Tibial nerve (tissue), 4 donors: ENCODE results near the gene AKAP17A. TPM values are rescaled to one million over a fixed set of nuclear protein-coding genes. Genes with fewer than 3 reads are reported as not detected.
A peak's percentile ranks its signal among the peaks of the same experiment; 100 is the strongest.

Experiments
- DNase-seq, 2 donors: peaks; one replicate each; pipeline ENCODE4 v3.0.0-alpha.2; 2019; ENCODE audit warnings: low spot score in 2 of 2
- H3K27ac ChIP-seq, 4 donors: fragments of 200-600 bp; sonication (generic) in 3 of 4; one replicate each; pipeline ENCODE4 v1.5.1; 2017 to 2019; ENCODE audit warnings: mild to moderate bottlenecking in 1 of 4
- H3K27me3 ChIP-seq, 2 donors: fragments of 200-600 bp; sonication (generic) in 1 of 2; one replicate each; pipeline versions ENCODE4 v1.5.1 to v1.6.0; 2017 to 2019
- H3K36me3 ChIP-seq, 3 donors: fragments of 200-600 bp; sonication (generic); one replicate each; pipeline ENCODE4 v1.5.1; 2018 to 2019
- H3K4me1 ChIP-seq, 4 donors: fragments of 200-600 bp; sonication (generic) in 3 of 4; one replicate each; pipeline ENCODE4 v1.5.1; 2017 to 2019
- H3K4me3 ChIP-seq, 4 donors: fragments of 200-600 bp; sonication (generic) in 3 of 4; one replicate each; pipeline ENCODE4 v1.5.1; 2017 to 2019; ENCODE audit warnings: mild to moderate bottlenecking in 1 of 4, moderate library complexity in 1 of 4
- H3K9me3 ChIP-seq, 4 donors: fragments of 200-600 bp; sonication (generic) in 3 of 4; one replicate each; pipeline ENCODE4 v1.5.1; 2017 to 2019
- EP300 ChIP-seq, 2 donors: sonication (generic); formaldehyde crosslinking; IDR thresholded peaks; one replicate each; pipeline ENCODE4 v1.6.1; 2017; ENCODE audit warnings: antibody characterized with exemption in 2 of 2, mild to moderate bottlenecking in 1 of 2
- POLR2A ChIP-seq, 2 donors: fragments of 450-650 bp; IDR thresholded peaks; one replicate each; pipeline ENCODE4 v1.6.1; 2017; ENCODE audit warnings: antibody characterized with exemption in 2 of 2, mild to moderate bottlenecking in 2 of 2, moderate library complexity in 2 of 2
- WGBS, 2 donors: methylation state at CpG; one replicate each; pipeline ENCODE4 v1.1.5; 2018; 5-methylcytosine and 5-hydroxymethylcytosine counted together
- total RNA-seq, 4 donors: library from RNA; depleted of rRNA; stranded (reverse); fragments of >200 nt; gene quantifications; one replicate each; pipeline ENCODE4 v1.1.0, GENCODE V29; 2016
- TF ChIP-seq, protein P1 (sequence below), 5 experiments: fragments of 200-600 bp in 3 of 5; fragments of 450-650 bp in 2 of 5; sonication (generic) in 3 of 5; IDR thresholded peaks; one replicate each; pipeline ENCODE4 v1.5.1; 2016 to 2019; ENCODE audit warnings: antibody characterized with exemption in 5 of 5, mild to moderate bottlenecking in 3 of 5, moderate library complexity in 2 of 5

Gene AKAP17A
- total RNA-seq, 4 donors from 2014 or later, result 58.3 to 139 (median 72.6) TPM

DNA sequence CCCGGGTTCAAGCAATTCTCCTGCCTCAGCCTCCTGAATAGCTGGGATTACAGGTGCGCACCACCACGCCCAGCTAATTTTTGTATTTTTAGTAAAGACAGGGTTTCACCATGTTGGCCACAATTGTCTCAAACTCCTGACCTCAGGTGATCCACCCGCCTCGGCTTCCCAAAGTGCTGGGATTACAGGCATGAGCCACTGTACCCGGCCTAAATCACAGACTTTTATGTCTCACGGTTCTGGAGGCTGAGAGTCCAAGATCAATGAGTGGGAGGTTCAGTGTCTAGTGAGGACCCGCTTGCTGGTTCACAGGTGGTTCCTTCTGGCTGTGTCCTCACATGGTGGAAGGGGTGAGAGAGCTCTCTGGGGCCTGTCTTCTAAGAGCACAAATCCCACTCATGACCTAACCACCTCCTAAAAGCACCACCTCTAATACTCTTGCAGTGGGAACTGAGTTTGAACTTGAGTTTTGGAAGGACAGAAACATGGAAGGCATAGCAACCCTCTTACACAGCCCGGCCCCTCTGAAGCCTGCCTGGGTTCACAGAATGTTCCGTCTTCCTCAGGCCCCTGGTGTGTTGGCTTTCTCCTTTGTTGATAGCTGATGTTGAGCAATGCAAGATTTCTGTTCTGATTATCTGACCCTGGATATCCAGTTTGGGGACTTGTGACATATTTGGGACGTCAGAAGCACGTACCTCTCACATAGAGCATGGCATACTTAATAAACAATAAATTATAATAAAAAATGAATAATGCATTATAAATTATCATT is 1.9 kb upstream of the AKAP17A start:
- H3K4me3 ChIP-seq, result no peak overlapping the region
- H3K27me3 ChIP-seq, result no peaks in the 10 kb centered on the region
- H3K27ac ChIP-seq, result no peak overlapping the region
- H3K4me1 ChIP-seq, result peaks cover 0 to 29% (median 14%) of the 10 kb centered on the region in 4 donors
- TF ChIP-seq, protein P1, sequence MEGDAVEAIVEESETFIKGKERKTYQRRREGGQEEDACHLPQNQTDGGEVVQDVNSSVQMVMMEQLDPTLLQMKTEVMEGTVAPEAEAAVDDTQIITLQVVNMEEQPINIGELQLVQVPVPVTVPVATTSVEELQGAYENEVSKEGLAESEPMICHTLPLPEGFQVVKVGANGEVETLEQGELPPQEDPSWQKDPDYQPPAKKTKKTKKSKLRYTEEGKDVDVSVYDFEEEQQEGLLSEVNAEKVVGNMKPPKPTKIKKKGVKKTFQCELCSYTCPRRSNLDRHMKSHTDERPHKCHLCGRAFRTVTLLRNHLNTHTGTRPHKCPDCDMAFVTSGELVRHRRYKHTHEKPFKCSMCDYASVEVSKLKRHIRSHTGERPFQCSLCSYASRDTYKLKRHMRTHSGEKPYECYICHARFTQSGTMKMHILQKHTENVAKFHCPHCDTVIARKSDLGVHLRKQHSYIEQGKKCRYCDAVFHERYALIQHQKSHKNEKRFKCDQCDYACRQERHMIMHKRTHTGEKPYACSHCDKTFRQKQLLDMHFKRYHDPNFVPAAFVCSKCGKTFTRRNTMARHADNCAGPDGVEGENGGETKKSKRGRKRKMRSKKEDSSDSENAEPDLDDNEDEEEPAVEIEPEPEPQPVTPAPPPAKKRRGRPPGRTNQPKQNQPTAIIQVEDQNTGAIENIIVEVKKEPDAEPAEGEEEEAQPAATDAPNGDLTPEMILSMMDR (IDR thresholded peaks at IDR 0.05), result no peak
- no peak for TF ChIP-seq EP300 (IDR thresholded peaks at IDR 0.05)
- no peak for TF ChIP-seq POLR2A (IDR thresholded peaks at IDR 0.05)
- H3K36me3 ChIP-seq, result peaks cover 3 to 15% (median 10%) of the 10 kb centered on the region in 3 donors
- H3K9me3 ChIP-seq, result no peaks in the 10 kb centered on the region
- no peak for DNase-seq
- 85 to 87% methylated on average over 12 of the region's 12 CpGs for WGBS, 2 donors

DNA sequence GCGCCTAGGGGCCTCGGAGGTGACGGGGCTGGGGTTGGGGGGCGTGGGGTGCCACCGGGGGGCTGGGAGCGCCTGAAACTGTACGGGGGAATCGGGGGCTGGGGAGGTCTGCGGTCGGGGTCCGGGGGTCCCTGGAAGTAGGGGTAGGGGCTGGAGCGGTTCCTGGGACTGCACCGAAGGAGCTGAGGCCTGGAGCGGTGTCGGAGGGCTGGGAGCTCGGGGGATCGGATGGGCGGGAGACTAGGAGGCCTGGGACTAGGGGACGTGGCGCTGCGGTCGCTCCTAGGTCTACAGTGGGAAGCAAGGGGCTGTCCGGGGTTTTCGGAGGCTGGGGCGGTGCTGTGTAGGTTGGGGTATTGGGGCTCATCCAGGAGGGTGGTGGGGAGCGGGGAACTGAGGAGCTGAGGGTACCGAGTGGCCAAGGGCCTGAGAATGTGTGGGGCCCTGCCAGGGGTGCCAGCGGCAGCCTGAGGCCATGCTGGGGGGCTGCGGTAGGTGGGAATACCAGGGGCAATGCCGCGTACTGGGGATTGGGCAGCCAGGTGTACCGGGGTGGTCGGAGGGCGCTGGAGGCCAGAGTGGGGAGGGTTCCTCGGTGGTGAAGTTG is 562 bp downstream of the AKAP17A start:
- 2% methylated on average over 30 to 35 of the region's 35 CpGs for WGBS, 2 donors
- Histone ChIP-seq H3K9me3 (no peaks in the 10 kb centered on the region), H3K4me1 (peaks cover 0 to 39% (median 14%) of the 10 kb centered on the region in 4 donors), H3K27me3 (no peaks in the 10 kb centered on the region), H3K36me3 (peaks cover 9 to 36% (median 27%) of the 10 kb centered on the region in 3 donors), H3K27ac (peak overlapping the region; percentile 81 to 97 (median 88)), H3K4me3 (peak overlapping the region; percentile 59 to 97 (median 92))
- no peak for DNase-seq
- TF ChIP-seq, protein P1 (IDR thresholded peaks at IDR 0.05), result no peak
- TF ChIP-seq EP300 (IDR thresholded peaks at IDR 0.05), result no peak
- TF ChIP-seq POLR2A (IDR thresholded peaks at IDR 0.05), result no peak

DNA sequence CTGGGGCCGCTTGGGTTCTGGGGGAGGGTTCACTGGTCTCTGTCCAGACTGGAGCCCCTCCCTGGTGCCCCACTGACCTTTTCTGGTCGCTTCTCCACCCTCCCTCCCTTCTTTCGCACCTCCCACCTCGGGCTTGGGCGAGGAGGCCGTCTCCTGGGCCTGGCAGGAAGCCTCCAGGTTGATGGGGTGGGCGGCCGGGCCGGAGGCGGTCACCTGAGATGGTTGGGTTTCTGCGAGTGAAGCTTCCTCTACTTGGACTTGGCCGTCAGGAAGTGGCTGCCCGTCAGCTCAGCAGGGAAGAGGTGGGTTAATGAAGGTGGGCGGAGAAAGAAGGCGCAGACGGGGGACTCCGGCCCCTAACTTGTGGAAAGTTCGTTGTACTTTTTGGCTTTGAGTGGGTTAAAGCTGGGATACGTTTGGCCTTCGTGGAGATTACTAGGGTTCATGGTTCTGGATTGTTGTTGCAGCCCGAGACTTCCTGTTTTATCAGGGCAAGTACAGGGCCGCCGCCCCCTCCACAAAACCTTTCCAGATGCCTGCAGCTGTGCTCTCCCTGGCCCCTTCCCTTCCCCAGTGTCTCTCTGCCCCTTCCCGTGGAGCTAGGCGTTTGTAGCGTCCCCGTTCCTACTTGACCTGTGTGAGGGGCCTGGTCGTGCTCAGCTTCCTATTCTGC is 1.2 kb downstream of the AKAP17A start:
- TF ChIP-seq EP300 (IDR thresholded peaks at IDR 0.05) (no peak), POLR2A (IDR thresholded peaks at IDR 0.05) (no peak)
- TF ChIP-seq, protein P1 (IDR thresholded peaks at IDR 0.05), result no peak
- H3K27ac ChIP-seq, result peak overlapping the region in 3 of 4 donors; percentile 82 to 97 (median 93)
- DNase-seq, result no peak

DNA sequence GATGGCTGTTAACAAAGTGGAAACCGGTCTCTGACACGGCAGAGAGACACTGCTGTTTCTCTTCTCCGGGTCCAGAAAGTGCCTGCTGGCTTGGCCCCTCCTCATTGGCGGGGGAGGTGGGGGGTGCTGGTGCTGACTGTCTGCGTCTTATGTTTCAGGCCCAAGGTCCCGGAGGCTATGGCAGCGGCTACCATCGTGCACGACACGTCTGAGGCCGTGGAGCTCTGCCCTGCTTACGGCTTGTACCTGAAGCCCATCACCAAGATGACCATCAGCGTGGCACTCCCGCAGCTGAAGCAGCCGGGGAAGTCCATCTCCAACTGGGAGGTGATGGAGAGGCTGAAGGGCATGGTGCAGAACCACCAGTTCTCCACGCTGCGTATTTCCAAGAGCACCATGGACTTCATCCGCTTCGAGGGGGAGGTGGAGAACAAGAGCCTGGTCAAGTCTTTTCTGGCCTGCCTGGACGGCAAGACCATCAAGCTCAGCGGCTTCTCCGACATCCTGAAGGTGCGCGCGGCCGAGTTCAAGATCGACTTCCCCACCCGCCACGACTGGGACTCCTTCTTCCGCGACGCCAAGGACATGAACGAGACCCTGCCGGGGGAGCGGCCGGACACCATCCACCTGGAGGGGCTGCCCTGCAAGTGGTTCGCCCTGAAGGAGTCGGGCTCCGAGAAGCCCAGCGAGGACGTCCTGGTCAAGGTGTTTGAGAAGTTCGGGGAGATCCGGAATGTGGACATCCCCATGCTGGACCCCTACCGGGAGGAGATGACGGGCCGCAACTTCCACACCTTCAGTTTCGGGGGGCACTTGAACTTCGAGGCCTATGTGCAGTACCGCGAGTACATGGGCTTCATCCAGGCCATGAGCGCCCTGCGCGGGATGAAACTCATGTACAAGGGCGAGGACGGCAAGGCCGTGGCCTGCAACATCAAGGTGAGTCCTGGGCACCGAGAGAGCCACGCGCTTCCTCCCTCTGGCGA is 2.2 kb downstream of the AKAP17A start:
- DNase-seq, result no peak
- Histone ChIP-seq H3K36me3 (peaks cover 9 to 52% (median 42%) of the 10 kb centered on the region in 3 donors), H3K9me3 (no peaks in the 10 kb centered on the region), H3K27ac (peak overlapping the region in 1 of 4 donors; percentile 93), H3K4me1 (peaks cover 0 to 39% (median 14%) of the 10 kb centered on the region in 4 donors), H3K27me3 (no peaks in the 10 kb centered on the region), H3K4me3 (peak overlapping the region in 3 of 4 donors; percentile 59 to 97 (median 95))
- TF ChIP-seq POLR2A (IDR thresholded peaks at IDR 0.05) (no peak), EP300 (IDR thresholded peaks at IDR 0.05) (no peak)
- TF ChIP-seq, protein P1 (IDR thresholded peaks at IDR 0.05), result no peak
- 82 to 86% methylated on average over 52 to 60 of the region's 60 CpGs for WGBS, 2 donors

More for the DNA sequence above, 1.2 kb downstream of the AKAP17A start:
- peaks cover 0 to 39% (median 14%) of the 10 kb centered on the region in 4 donors for H3K4me1 ChIP-seq
- no peaks in the 10 kb centered on the region for H3K9me3 ChIP-seq
- H3K36me3 ChIP-seq, result peaks cover 9 to 43% (median 32%) of the 10 kb centered on the region in 3 donors
- WGBS, 2 donors, result 0 to 2% methylated on average over 28 of the region's 28 CpGs
- no peaks in the 10 kb centered on the region for H3K27me3 ChIP-seq
- peak overlapping the region; percentile 59 to 97 (median 92) for H3K4me3 ChIP-seq
